Common myeloid progenitor, CD34-positive (primary cell): Measurements from ENCODE around the gene WDR86.

Experiments used
- CTCF ChIA-PET: fragments of 350-600 bp; sonication (Branson Sonifier 250); formaldehyde crosslinking; loops from one replicate; lab custom pipeline; 2021; ENCODE audit warnings: antibody characterized with exemption; lab: Charles Lee
- POLR2A ChIA-PET: fragments of 350-600 bp; sonication (Branson Sonifier 250); formaldehyde crosslinking; loops from one replicate; lab custom pipeline; 2021; ENCODE audit warnings: antibody characterized with exemption; lab: Charles Lee
- DNase-seq, 3 donors: peaks; one replicate each; pipeline versions ENCODE4 v3.0.0 to v3.0.0-alpha.2; 2013
- H3K27ac ChIP-seq, 2 experiments: 1 replicate in 1 of 2; 2 replicates in 1 of 2; pipeline ENCODE4 v1.7.0; 2013; ENCODE audit warnings: inconsistent platforms in 2 of 2, low read length in 2 of 2, mild to moderate bottlenecking in 2 of 2, low read depth in 1 of 2, moderate library complexity in 1 of 2; ENCODE audit not compliant: severe bottlenecking in 2 of 2, insufficient read depth in 1 of 2, poor library complexity in 1 of 2
- H3K27me3 ChIP-seq, 5 experiments: replicated peaks in 2 of 5; 1 replicate in 3 of 5; 2 replicates in 2 of 5; pipeline versions ENCODE4 v1.6.1 to v1.7.0; 2013; ENCODE audit warnings: low read length in 4 of 5, mild to moderate bottlenecking in 2 of 5, moderate library complexity in 2 of 5, inconsistent platforms in 1 of 5; ENCODE audit not compliant: insufficient read depth in 5 of 5, control insufficient read depth in 4 of 5
- H3K36me3 ChIP-seq, 4 experiments: 1 replicate in 2 of 4; 2 replicates in 2 of 4; pipeline versions ENCODE4 v1.6.1 to v1.7.0; 2013; ENCODE audit warnings: low read length in 3 of 4, control low read depth in 1 of 4, mild to moderate bottlenecking in 1 of 4; ENCODE audit not compliant: control insufficient read depth in 4 of 4, insufficient read depth in 4 of 4
- H3K4me1 ChIP-seq, 4 experiments: 1 replicate in 3 of 4; 2 replicates in 1 of 4; pipeline versions ENCODE4 v1.6.1 to v1.7.1; 2013; ENCODE audit warnings: low read length in 3 of 4, mild to moderate bottlenecking in 3 of 4, control low read depth in 1 of 4, inconsistent platforms in 1 of 4, moderate library complexity in 1 of 4; ENCODE audit not compliant: control insufficient read depth in 4 of 4, insufficient read depth in 4 of 4; ENCODE audit errors: control extremely low read depth in 1 of 4
- H3K4me3 ChIP-seq, 7 experiments: 1 replicate in 4 of 7; 2 replicates in 3 of 7; pipeline versions ENCODE4 v1.5.1 to v1.7.0; 2013; ENCODE audit warnings: mild to moderate bottlenecking in 7 of 7, low read length in 6 of 7, moderate library complexity in 6 of 7, inconsistent platforms in 2 of 7, low read depth in 2 of 7, control low read depth in 1 of 7; ENCODE audit not compliant: insufficient read depth in 4 of 7, control insufficient read depth in 1 of 7; ENCODE audit errors: extremely low read depth in 1 of 7
- H3K9me3 ChIP-seq, 5 experiments: 1 replicate in 4 of 5; 2 replicates in 1 of 5; pipeline versions ENCODE4 v1.6.1 to v1.7.1; 2013; ENCODE audit warnings: low read length in 4 of 5, mild to moderate bottlenecking in 2 of 5, inconsistent platforms in 1 of 5, low read depth in 1 of 5, moderate library complexity in 1 of 5; ENCODE audit not compliant: control insufficient read depth in 4 of 5, insufficient read depth in 2 of 5; ENCODE audit errors: control extremely low read depth in 1 of 5
- WGBS: methylation state at CpG from one replicate; pipeline ENCODE4 v1.1.5; 2013; ENCODE audit not compliant: insufficient coverage; 5-methylcytosine and 5-hydroxymethylcytosine counted together

Gene WDR86

DNA sequence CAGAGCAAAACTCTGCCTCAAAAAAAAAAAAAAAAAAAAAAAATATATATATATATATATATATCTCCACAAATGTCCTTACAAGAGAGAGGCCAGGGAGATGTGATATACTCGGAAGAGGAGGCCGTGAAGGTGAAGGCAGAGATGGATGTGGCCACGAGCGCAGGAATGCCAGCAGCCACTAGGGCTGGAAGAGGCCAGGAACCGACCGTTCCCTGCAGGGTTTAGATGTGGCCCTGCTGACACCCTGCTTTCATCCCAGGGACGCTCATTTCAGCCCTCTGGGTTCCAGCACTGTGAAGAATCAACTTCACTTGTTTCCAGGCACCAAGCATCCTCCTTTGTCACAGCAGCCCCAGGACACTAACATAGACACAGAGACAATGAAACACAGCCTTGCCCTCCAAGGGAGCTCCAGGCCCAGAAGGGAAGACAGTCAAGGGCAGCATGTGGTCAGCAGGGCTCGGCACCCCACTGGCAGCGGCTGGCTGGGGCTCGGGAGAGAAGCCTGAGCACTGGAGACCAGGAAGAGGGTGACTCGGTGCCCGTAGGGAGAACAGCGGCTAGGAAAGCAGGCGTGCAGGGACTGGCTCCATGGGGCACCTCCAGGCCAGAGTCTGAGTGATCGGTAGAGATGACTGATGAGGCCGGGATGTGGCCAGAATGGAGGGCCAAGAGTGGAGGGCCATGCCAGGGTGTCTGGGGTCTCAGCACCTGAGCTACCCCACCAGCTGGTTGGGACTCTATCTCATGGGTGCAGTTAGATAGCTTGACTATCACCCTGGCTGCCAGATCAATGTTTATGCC lies 7.6 kb downstream of the WDR86 start:
- no peak overlapping the region for H3K27ac ChIP-seq

DNA sequence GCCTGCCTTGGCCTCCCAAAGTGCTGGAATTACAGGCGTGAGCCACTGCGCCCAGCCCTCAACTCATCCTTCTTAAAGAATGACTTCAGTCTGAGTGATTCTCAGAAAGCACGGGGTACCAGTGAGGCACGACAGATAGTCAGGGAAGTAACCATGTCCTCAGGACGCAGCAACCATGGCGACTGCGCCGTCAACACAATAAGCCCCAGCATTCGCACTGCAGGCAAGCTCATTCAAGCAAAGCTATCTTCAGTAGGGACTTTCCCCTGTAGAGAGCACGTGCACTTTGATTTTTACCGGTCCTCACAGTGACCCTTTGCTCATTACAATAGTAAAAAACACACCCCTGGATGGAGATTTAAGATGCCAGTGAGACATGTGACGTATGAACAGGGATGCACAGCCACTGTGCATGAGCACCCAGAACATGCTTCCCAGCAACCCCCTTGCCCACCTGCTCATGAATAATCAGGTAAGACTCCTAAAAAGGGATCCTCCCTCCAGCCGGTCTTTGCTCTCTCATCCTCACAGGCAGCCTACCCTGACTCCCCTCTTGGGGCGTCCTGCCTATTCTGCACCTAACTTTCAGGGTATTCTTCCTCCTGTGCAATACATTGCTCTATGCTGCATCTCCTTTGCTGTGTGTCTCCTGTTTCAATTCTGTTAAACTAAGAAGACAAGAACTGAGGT lies 9.1 kb downstream of the WDR86 start:
- POLR2A ChIA-PET = no interaction called here
- Histone ChIP-seq H3K27ac (no peak overlapping the region), H3K27me3 (peaks cover 0 to 4% (median 0%) of the 10 kb centered on the region in 5 experiments), H3K9me3 (peaks cover 0 to 3% (median 0%) of the 10 kb centered on the region in 5 experiments), H3K36me3 (no peaks in the 10 kb centered on the region), H3K4me3 (no peak overlapping the region), H3K4me1 (peaks cover 0 to 17% (median 6%) of the 10 kb centered on the region in 4 experiments)
- CTCF ChIA-PET = interaction anchor here (0.6 to 2.1 kb wide), 3 partner anchors 10 to 48 kb away, joined by 4 to 9 read pairs (median 4); no protein-coding TSS in a partner anchor
- DNase-seq = no peak
- 95% methylated on average over 14 of the region's 14 CpGs for WGBS

More for the DNA sequence above, 7.6 kb downstream of the WDR86 start:
- DNase-seq = no peak
- POLR2A ChIA-PET = no interaction called here
- CTCF ChIA-PET = no interaction called here
- Histone ChIP-seq H3K27me3 (peaks cover 0 to 9% (median 3%) of the 10 kb centered on the region in 5 experiments), H3K9me3 (peaks cover 0 to 3% (median 0%) of the 10 kb centered on the region in 5 experiments), H3K4me3 (no peak overlapping the region), H3K4me1 (peaks cover 0 to 17% (median 6%) of the 10 kb centered on the region in 4 experiments), H3K36me3 (no peaks in the 10 kb centered on the region)
- WGBS = 98% methylated on average over 15 of the region's 16 CpGs

DNA sequence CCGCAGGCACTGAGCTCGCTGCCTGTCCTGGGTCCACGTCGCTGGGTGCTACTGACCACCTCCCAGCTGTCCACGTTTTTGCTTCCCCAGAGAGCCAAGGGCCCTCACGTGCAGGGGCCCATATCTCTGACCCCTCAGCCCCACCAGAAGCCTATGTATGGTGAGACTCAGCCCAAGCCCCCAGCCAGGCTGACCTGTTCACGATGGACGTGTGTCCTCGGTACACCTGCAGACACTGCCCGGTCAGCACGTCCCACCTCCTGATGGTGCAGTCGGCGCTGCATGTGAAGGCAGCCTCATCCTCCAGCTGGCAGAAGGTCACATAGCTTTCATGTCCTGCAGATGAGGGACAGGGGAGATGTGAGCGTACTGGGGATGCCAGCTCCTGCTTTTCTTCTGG lies 9.9 kb downstream of the WDR86 start:
- H3K4me3 ChIP-seq = no peak overlapping the region
- CTCF ChIA-PET = interaction anchor here (1.0 to 2.1 kb wide), 3 partner anchors 11 to 49 kb away, joined by 4 to 9 read pairs (median 4); no protein-coding TSS in a partner anchor
- peaks cover 0 to 3% (median 0%) of the 10 kb centered on the region in 5 experiments for H3K9me3 ChIP-seq
- no peaks in the 10 kb centered on the region for H3K27me3 ChIP-seq
- H3K4me1 ChIP-seq = peaks cover 0 to 17% (median 6%) of the 10 kb centered on the region in 4 experiments
- H3K27ac ChIP-seq = no peak overlapping the region
- DNase-seq = no peak
- H3K36me3 ChIP-seq = no peaks in the 10 kb centered on the region
- POLR2A ChIA-PET = interaction anchor here (0.6 kb wide), 1 partner anchor 22 kb away, joined by 3 read pairs; no protein-coding TSS in a partner anchor
- WGBS = 100% methylated on average over 13 of the region's 14 CpGs

GRCh38 chr7:151399305-151399601 lies 10.6 kb downstream of the WDR86 start:
- CTCF ChIA-PET = interaction anchor here (1.2 to 2.1 kb wide), 3 partner anchors 33 to 52 kb away, joined by 3 to 9 read pairs (median 4); no protein-coding TSS in a partner anchor
- 95% methylated on average over 7 of the region's 7 CpGs for WGBS

DNA sequence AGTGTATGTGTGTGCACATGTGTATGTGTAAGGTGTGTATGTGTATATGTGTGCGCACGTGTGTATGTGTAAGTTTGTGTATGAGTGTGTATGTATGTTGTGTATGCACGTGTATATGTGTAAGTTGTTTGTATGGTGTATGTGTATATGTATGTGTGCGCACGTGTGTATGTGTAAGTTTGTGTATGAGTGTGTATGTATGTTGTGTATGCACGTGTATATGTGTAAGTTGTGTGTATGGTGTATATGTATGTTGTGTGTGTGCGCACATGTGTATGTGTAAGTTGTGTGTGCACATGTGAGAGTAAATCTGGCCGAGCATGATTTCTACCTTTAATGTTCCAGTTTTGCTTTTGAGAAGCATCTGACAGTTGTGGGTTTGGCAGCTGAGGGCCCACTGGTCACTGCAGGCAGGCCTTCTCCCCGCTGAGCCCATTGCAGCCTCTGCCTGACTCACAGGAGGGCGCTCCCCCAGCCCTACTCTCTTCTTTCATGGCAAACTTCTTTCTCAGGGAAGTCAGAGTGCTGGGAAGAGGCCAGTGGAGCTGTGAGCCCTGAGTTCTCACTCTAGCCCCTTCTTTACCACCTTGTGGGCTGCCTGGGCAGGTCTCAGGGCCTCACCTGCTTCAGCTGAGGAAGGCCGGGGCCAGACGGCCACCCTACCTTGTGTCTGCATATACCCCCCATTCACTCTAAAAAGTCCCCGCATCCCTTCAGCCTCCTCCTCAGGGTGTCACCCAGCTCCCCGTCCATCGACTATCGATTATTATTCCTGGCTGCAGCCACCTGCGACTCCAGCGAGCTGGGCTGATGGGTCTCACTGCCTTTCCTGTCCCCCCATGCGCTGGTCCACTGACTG lies 11.2 kb downstream of the WDR86 start:
- POLR2A ChIA-PET = no interaction called here
- 93% methylated on average over 16 of the region's 19 CpGs for WGBS
- Histone ChIP-seq H3K27me3 (no peaks in the 10 kb centered on the region), H3K4me1 (peaks cover 0 to 9% (median 4%) of the 10 kb centered on the region in 4 experiments), H3K9me3 (peaks cover 0 to 3% (median 0%) of the 10 kb centered on the region in 5 experiments), H3K36me3 (no peaks in the 10 kb centered on the region), H3K27ac (no peak overlapping the region), H3K4me3 (no peak overlapping the region)
- no peak for DNase-seq
- CTCF ChIA-PET = interaction anchor here (1.2 to 2.1 kb wide), 4 partner anchors 27 to 52 kb away, joined by 3 to 9 read pairs (median 4); no protein-coding TSS in a partner anchor

More at GRCh38 chr7:151399305-151399601, 10.6 kb downstream of the WDR86 start:
- no peaks in the 10 kb centered on the region for H3K27me3 ChIP-seq
- POLR2A ChIA-PET = no interaction called here
- peaks cover 0 to 14% (median 6%) of the 10 kb centered on the region in 4 experiments for H3K4me1 ChIP-seq
- H3K9me3 ChIP-seq = peaks cover 0 to 3% (median 0%) of the 10 kb centered on the region in 5 experiments
- DNase-seq = no peak
- H3K4me3 ChIP-seq = no peak overlapping the region
- no peak overlapping the region for H3K27ac ChIP-seq
- H3K36me3 ChIP-seq = no peaks in the 10 kb centered on the region

- Histone ChIP-seq H3K27ac (no peak overlapping the region), H3K9me3 (peaks cover 0 to 3% (median 0%) of the 10 kb centered on the region in 5 experiments), H3K4me3 (no peak overlapping the region), H3K4me1 (peaks cover 0 to 3% (median 3%) of the 10 kb centered on the region in 4 experiments), H3K36me3 (no peaks in the 10 kb centered on the region), H3K27me3 (peaks cover 0 to 3% (median 0%) of the 10 kb centered on the region in 5 experiments)
- 100% methylated on average over 9 of the region's 13 CpGs for WGBS
- no peak for DNase-seq
- CTCF ChIA-PET = interaction anchor here (1.3 to 1.5 kb wide), 3 partner anchors 24 to 51 kb away, joined by 3 to 4 read pairs (median 4); no protein-coding TSS in a partner anchor
- POLR2A ChIA-PET = interaction anchor here (0.6 kb wide), 1 partner anchor 621 kb away, joined by 3 read pairs; no protein-coding TSS in a partner anchor
Measured at GRCh38 chr7:151397026-151397425, 12.8 kb downstream of the WDR86 start.
